K562 (cell line): ENCODE data around the gene SERINC3. TPM values are rescaled to one million over a fixed set of nuclear protein-coding genes. Genes with fewer than 3 reads are reported as not detected.

Experiments
- ATAC-seq: fragments of 200-7000 bp; cut with Tn5 transposase; 3 replicates; pipeline ENCODE4 v1.9.1; 2020; ENCODE audit warnings: moderate library complexity
- BruUV-seq: library from RNA; stranded (reverse); fragments of 400-500 nt; replicated peaks from 2 replicates; lab custom pipeline; 2021; lab: Mats Ljungman, UMichigan
- CTCF ChIA-PET: fragments of 300-600 bp; formaldehyde crosslinking; extraction: SDS; loops from one replicate; lab custom pipeline; 2021; ENCODE audit warnings: low intra/inter-chr PET ratio; lab: Yijun Ruan, JAX
- POLR2A ChIA-PET: fragments of 300-600, 350-650 bp; sonication (Branson Sonifier 250); formaldehyde crosslinking; extraction: SDS; loops from one replicate; lab custom pipeline; 2021; ENCODE audit warnings: antibody characterized with exemption, inconsistent platforms; lab: Yijun Ruan, JAX
- DNase-seq, 4 experiments: peaks; one replicate each; pipeline versions ENCODE4 v3.0.0 to v3.0.0-alpha.2; 2011 to 2018; ENCODE audit warnings: low spot score in 3 of 4, mixed read lengths in 3 of 4; ENCODE audit errors: extremely low read depth in 1 of 4
- FAIRE-seq: peaks from 2 replicates; lab custom pipeline; 2011; peaks lifted over from hg19 to GRCh38; lab: Jason Lieb, UNC
- H2AFZ ChIP-seq: 2 replicates; pipeline ENCODE4 v1.6.0; 2011; ENCODE audit warnings: low read depth, low read length, control low read depth, inconsistent platforms
- H3K27ac ChIP-seq: fragments of 200-600 bp; 3 replicates; pipeline ENCODE4 v1.8.0; 2011; ENCODE audit warnings: low read depth, mild to moderate bottlenecking, control low read depth, inconsistent platforms, low read length, moderate library complexity, mixed read lengths; ENCODE audit errors: extremely low read depth
- H3K27me3 ChIP-seq, 2 experiments: fragments of 300-600 bp in 1 of 2; 2 replicates in 1 of 2; 3 replicates in 1 of 2; pipeline versions ENCODE4 v1.6.0 to v1.8.0; 2011; ENCODE audit warnings: inconsistent platforms in 2 of 2, low read length in 2 of 2, mild to moderate bottlenecking in 1 of 2, mixed read lengths in 1 of 2, moderate library complexity in 1 of 2; ENCODE audit not compliant: control insufficient read depth in 2 of 2, insufficient read depth in 2 of 2
- H3K36me3 ChIP-seq: fragments of 300-600 bp; 3 replicates; pipeline ENCODE4 v1.8.0; 2011; ENCODE audit warnings: mild to moderate bottlenecking, low read length, inconsistent platforms; ENCODE audit not compliant: control insufficient read depth, insufficient read depth
- H3K4me1 ChIP-seq, 2 experiments: fragments of 200-600 bp in 1 of 2; replicated peaks in 1 of 2; 2 replicates in 1 of 2; 3 replicates in 1 of 2; pipeline versions ENCODE4 v1.5.1 to v1.8.0; 2011; ENCODE audit warnings: inconsistent platforms in 2 of 2, low read length in 2 of 2, mild to moderate bottlenecking in 1 of 2, mixed read lengths in 1 of 2, moderate library complexity in 1 of 2; ENCODE audit not compliant: control insufficient read depth in 2 of 2, insufficient read depth in 2 of 2
- H3K4me2 ChIP-seq: 2 replicates; pipeline ENCODE4 v1.6.1; 2011; ENCODE audit warnings: low read length, control low read depth, inconsistent platforms, mixed read lengths; ENCODE audit not compliant: insufficient read depth
- H3K4me3 ChIP-seq: fragments of 200-600 bp; sonication (generic), shearing (Covaris generic); 2 replicates; pipeline ENCODE4 v1.5.1; 2016; ENCODE audit warnings: control low read depth, inconsistent platforms
- H3K79me2 ChIP-seq: fragments of 200-600 bp; 3 replicates; pipeline ENCODE4 v1.8.0; 2011; ENCODE audit warnings: low read length, inconsistent platforms; ENCODE audit not compliant: control insufficient read depth, insufficient read depth
- H3K9ac ChIP-seq, 2 experiments: 2 replicates each; pipeline versions ENCODE4 v1.6.0 to v1.6.1; 2011; ENCODE audit warnings: low read depth in 2 of 2, low read length in 2 of 2, control low read depth in 1 of 2, inconsistent platforms in 1 of 2, mild to moderate bottlenecking in 1 of 2, mixed read lengths in 1 of 2; ENCODE audit not compliant: insufficient read depth in 1 of 2
- H3K9me1 ChIP-seq: one replicate; pipeline ENCODE4 v1.6.0; 2011; ENCODE audit warnings: inconsistent platforms, mild to moderate bottlenecking, low read length, moderate library complexity; ENCODE audit not compliant: control insufficient read depth, insufficient read depth
- H3K9me3 ChIP-seq: replicated peaks from 2 replicates; pipeline ENCODE4 v1.5.1; 2011; ENCODE audit warnings: low read depth, low read length, inconsistent platforms; ENCODE audit not compliant: control insufficient read depth, insufficient read depth
- H4K20me1 ChIP-seq: replicated peaks from 2 replicates; pipeline ENCODE4 v1.6.1; 2011; ENCODE audit warnings: low read length, inconsistent platforms, mixed read lengths; ENCODE audit not compliant: control insufficient read depth, insufficient read depth
- BCOR ChIP-seq: fragments of 450-650 bp; IDR thresholded peaks from 2 replicates; pipeline ENCODE4 v1.6.1; 2016
- MYNN ChIP-seq, 2 experiments: sonication (generic); formaldehyde crosslinking in 1 of 2; IDR thresholded peaks; 2 replicates each; pipeline versions ENCODE4 v1.5.0 to v1.6.1; 2016 to 2020; ENCODE audit warnings: antibody characterized with exemption in 1 of 2, missing genetic modification reagents in 1 of 2
- RHOXF2B ChIP-seq: fragments of 250-450 bp; sonication (Bioruptor Pico); conservative IDR thresholded peaks from 2 replicates; pipeline ENCODE4 v1.5.1; 2021
- TAF15 ChIP-seq: fragments of 200-400 bp; formaldehyde crosslinking; IDR thresholded peaks from 2 replicates; pipeline ENCODE4 v1.6.1; 2017; ENCODE audit warnings: mild to moderate bottlenecking, low read depth, low read length, moderate library complexity
- ZNF12 ChIP-seq: sonication (generic); formaldehyde crosslinking; IDR thresholded peaks from 2 replicates; pipeline ENCODE4 v1.4.0; 2020; ENCODE audit warnings: mild to moderate bottlenecking, missing genetic modification reagents
- ZNF124 ChIP-seq: sonication (generic); formaldehyde crosslinking; IDR thresholded peaks from 2 replicates; pipeline ENCODE4 v1.8.1; 2022; ENCODE audit warnings: missing genetic modification reagents
- ZNF143 ChIP-seq: sonication (generic); formaldehyde crosslinking; IDR thresholded peaks from 2 replicates; pipeline ENCODE4 v1.9.0; 2022; ENCODE audit warnings: mild to moderate bottlenecking, missing genetic modification reagents
- ZNF76 ChIP-seq: fragments of 250-450 bp; sonication (Bioruptor Pico); IDR thresholded peaks from 2 replicates; pipeline ENCODE4 v1.4.0; 2020; ENCODE audit warnings: mild to moderate bottlenecking, moderate library complexity, borderline replicate concordance
- whole genome bisulfite sequencing: fragments of 100-300 bp; shearing (Covaris generic); methylation state at CpG from one replicate; pipeline ENCODE4 v1.1.6; 2016; ENCODE audit warnings: low coverage, mixed read lengths; ENCODE audit not compliant: insufficient coverage; ENCODE audit errors: missing lambda C conversion rate; 5-methylcytosine and 5-hydroxymethylcytosine counted together
- in situ Hi-C: fragments of 300-500 bp; cut with MboI; formaldehyde crosslinking; loops from 4 replicates; pipeline ENCODE4 v1.15.0; 2018; ENCODE audit warnings: inconsistent platforms, mixed read lengths
- intact Hi-C: fragments of 100-400 bp; cut with micrococcal nuclease; formaldehyde crosslinking; loops from 2 replicates; pipeline ENCODE4 v1.14.2; 2022
- polyA plus RNA-seq, 8 experiments: library from polyadenylated mRNA; depleted of rRNA in 4 of 8; stranded (reverse) in 5 of 8; unstranded in 3 of 8; fragments of >200 nt; fragmentation: Nextera tagmentation in 2 of 8; fragmentation: Illumina TruSeq in 1 of 8; extraction: Ambion mirVana in 2 of 8; extraction: Trizol in 1 of 8; gene quantifications; 2 replicates each; pipeline versions ENCODE4 v1.2.1 to v1.2.3, GENCODE V29; 2011 to 2014; ENCODE audit warnings: inconsistent platforms in 1 of 8, missing spikeins in 1 of 8
- total RNA-seq, 7 experiments: library from RNA; depleted of rRNA in 6 of 7; stranded (reverse); fragments of >200 nt in 6 of 7; fragmentation: Illumina TruSeq in 2 of 7; extraction: Trizol in 2 of 7; gene quantifications; 2 replicates each; pipeline versions ENCODE4 v1.2.1 to v1.2.3, GENCODE V29; 2011 to 2021; ENCODE audit warnings: low replicate concordance in 1 of 7
- TF ChIP-seq, protein P1 (sequence below): fragments of 250-450 bp; sonication (Bioruptor Pico); IDR thresholded peaks from 2 replicates; pipeline ENCODE4 v1.8.0; 2021; ENCODE audit warnings: borderline replicate concordance, mild to moderate bottlenecking, moderate library complexity; ENCODE audit not compliant: poor library complexity, severe bottlenecking
- TF ChIP-seq, protein P2 (sequence below): fragments of 250-450 bp; sonication (Bioruptor Pico); IDR thresholded peaks from 2 replicates; pipeline ENCODE4 v1.8.0; 2022; ENCODE audit warnings: inconsistent platforms
- TF ChIP-seq, protein P3 (sequence below): fragments of 450-650 bp; conservative IDR thresholded peaks from 2 replicates; pipeline ENCODE4 v1.6.1; 2016; ENCODE audit warnings: missing genetic modification characterization, low read depth, mild to moderate bottlenecking, missing compliant biosample characterization, moderate library complexity

Gene SERINC3
- total and polyA plus RNA-seq, 9 of the 15 experiments (the other 6 are each of a cell fraction or from before 2014, with no cell fraction given), result 24.7 to 107 (median 48.8) TPM

DNA sequence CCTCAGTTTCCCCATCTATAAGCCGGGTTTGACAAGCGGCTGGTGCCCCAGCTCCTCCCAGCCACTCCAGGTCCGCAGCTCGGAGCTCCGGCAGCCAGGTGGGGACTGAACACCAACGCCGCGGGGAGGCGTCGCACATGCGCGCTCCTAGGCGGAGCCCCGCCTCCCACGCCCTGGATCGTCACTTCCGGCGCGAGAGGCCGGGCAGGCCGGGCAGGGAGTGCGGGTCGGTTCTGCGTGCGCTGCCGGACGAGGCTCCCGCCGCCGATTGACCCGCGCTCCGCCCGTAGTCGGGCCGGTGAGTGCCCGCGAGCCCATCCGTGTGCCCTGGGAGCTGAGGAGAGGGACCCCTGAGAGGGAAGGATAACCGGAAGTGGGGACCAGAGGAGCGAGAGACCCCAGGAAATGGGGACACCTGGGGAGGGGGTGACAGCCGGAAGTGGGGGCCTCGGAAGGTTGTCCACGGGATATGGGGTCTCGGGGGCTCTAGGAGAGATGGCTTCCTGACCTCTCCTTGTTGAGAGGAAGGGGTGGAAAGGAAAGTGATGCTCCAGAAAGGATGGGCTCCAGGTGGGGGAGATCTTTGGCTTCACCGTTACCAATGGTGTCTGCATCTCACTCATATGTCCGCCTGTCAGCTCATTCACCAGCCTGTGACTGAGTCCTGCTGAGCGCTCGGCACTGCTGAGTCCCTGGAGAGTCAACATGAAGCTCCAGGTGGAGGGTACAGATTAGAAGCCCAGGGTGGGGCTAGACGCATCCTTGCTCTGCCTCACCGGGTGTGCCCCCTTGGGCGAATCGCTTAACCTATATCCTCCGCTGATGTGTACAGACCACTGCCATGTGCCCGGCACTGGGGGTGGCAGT, 45.9 kb downstream of the SERINC3 start, which contains the start of gene TTPAL (continued):
- TF ChIP-seq, protein P1, sequence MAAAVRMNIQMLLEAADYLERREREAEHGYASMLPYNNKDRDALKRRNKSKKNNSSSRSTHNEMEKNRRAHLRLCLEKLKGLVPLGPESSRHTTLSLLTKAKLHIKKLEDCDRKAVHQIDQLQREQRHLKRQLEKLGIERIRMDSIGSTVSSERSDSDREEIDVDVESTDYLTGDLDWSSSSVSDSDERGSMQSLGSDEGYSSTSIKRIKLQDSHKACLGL (CRISPR knock-in tag), result no peak
- TF ChIP-seq TAF15 (no peak), ZNF76 (no peak), MYNN (IDR thresholded peaks at IDR 0.05) (peak; percentile 13), MYNN (CRISPR knock-in tag; IDR thresholded peaks at IDR 0.05) (no peak), RHOXF2B (CRISPR knock-in tag) (no peak)

DNA sequence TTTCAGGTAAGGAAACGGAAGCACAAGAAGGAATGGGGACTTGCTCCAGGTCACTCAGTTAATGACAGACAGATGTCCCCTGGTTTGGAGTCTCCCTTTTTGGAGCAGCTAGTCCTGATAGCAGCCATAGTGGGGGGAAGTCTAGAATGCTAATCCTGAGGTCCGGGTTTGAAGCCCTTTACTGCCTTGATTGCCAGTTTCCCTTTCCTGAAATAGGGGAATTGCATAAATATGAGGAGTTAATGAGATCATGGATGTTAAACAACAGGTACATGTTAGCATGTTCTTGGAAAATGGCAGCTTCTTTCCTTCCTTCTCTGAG, 46.5 kb downstream of the SERINC3 start:
- DNase-seq (no peak), ATAC-seq (no peak), FAIRE-seq (no peak)
- Histone ChIP-seq H3K4me2 (peak overlapping the region; percentile 87), H4K20me1 (no peaks in the 10 kb centered on the region), H3K27me3 (peaks cover 0 to under 1% of the 10 kb centered on the region in 2 experiments; a peak in 3 of 5 replicates), H3K27ac (peak overlapping the region; percentile 1; the same call in 1 of the 3 replicates), H3K9me3 (no peaks in the 10 kb centered on the region), H3K9ac (peak overlapping the region; percentile 77 to 94), H3K36me3 (peaks cover 2% of the 10 kb centered on the region; the same call in 1 of the 3 replicates), H2AFZ (peak overlapping the region; percentile 87), H3K4me1 (peaks cover 17 to 22% of the 10 kb centered on the region in 2 experiments; a peak in 4 of 5 replicates), H3K4me3 (peak overlapping the region; percentile 68), H3K9me1 (no peaks in the 10 kb centered on the region), H3K79me2 (peaks cover 14% of the 10 kb centered on the region; the same call in 1 of the 3 replicates)
- intact Hi-C loops, result loop anchor here (2.0 kb wide), 1 partner anchor 135 kb away; no protein-coding TSS in a partner anchor
- BruUV-seq, result no TSS peak
- WGBS, result 19% methylated on average over 2 of the region's 2 CpGs
- TF ChIP-seq ZNF12 (CRISPR knock-in tag) (no peak; the same call in 1 of the 2 replicates), ZNF143 (CRISPR knock-in tag) (peak; percentile 32; the same call in 1 of the 2 replicates), BCOR (peak; percentile 15; the same call in 1 of the 2 replicates), ZNF124 (0 out of 2 replicates have a peak, but pooled peaks have one; percentile 17)
- TF ChIP-seq, protein P2, sequence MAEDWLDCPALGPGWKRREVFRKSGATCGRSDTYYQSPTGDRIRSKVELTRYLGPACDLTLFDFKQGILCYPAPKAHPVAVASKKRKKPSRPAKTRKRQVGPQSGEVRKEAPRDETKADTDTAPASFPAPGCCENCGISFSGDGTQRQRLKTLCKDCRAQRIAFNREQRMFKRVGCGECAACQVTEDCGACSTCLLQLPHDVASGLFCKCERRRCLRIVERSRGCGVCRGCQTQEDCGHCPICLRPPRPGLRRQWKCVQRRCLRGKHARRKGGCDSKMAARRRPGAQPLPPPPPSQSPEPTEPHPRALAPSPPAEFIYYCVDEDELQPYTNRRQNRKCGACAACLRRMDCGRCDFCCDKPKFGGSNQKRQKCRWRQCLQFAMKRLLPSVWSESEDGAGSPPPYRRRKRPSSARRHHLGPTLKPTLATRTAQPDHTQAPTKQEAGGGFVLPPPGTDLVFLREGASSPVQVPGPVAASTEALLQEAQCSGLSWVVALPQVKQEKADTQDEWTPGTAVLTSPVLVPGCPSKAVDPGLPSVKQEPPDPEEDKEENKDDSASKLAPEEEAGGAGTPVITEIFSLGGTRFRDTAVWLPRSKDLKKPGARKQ (CRISPR knock-in tag), result no peak
- TF ChIP-seq, protein P3, sequence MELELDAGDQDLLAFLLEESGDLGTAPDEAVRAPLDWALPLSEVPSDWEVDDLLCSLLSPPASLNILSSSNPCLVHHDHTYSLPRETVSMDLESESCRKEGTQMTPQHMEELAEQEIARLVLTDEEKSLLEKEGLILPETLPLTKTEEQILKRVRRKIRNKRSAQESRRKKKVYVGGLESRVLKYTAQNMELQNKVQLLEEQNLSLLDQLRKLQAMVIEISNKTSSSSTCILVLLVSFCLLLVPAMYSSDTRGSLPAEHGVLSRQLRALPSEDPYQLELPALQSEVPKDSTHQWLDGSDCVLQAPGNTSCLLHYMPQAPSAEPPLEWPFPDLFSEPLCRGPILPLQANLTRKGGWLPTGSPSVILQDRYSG, result 0 out of 2 replicates have a peak, but pooled peaks have one; percentile 13
- in situ Hi-C loops, result no loop called here
- ChIA-PET CTCF (interaction anchor here (1.9 kb wide), 1 partner anchor 135 kb away, joined by 14 read pairs; no protein-coding TSS in a partner anchor), POLR2A (interaction anchor here (0.7 to 1.6 kb wide), 3 partner anchors 9 to 19 kb away, joined by 4 to 7 read pairs (median 5); no protein-coding TSS in a partner anchor)
